Measurements from ENCODE around the gene DDX50.

The DDX50 gene

GRCh38 chr10:68876246-68877138 lies 24.6 kb upstream of the DDX50 start:
- in situ Hi-C loops (cut with HindIII; ENCODE audit: low sequenced_read_pairs) = no loop called here
- H3K4me3 ChIP-seq (ENCODE audit: low read depth, low read length) = no peak overlapping the region
- DNase-seq (ENCODE audit: low read depth, low spot score) = no peak

GRCh38 chr10:68877482-68878110 lies 23.5 kb upstream of the DDX50 start:
- no peak overlapping the region for H3K4me3 ChIP-seq (ENCODE audit: low read depth, low read length)
- in situ Hi-C loops (cut with HindIII; ENCODE audit: low sequenced_read_pairs) = no loop called here
- TF ChIP-seq, protein P1, sequence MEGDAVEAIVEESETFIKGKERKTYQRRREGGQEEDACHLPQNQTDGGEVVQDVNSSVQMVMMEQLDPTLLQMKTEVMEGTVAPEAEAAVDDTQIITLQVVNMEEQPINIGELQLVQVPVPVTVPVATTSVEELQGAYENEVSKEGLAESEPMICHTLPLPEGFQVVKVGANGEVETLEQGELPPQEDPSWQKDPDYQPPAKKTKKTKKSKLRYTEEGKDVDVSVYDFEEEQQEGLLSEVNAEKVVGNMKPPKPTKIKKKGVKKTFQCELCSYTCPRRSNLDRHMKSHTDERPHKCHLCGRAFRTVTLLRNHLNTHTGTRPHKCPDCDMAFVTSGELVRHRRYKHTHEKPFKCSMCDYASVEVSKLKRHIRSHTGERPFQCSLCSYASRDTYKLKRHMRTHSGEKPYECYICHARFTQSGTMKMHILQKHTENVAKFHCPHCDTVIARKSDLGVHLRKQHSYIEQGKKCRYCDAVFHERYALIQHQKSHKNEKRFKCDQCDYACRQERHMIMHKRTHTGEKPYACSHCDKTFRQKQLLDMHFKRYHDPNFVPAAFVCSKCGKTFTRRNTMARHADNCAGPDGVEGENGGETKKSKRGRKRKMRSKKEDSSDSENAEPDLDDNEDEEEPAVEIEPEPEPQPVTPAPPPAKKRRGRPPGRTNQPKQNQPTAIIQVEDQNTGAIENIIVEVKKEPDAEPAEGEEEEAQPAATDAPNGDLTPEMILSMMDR (IDR thresholded peaks at IDR 0.05; ENCODE audit: low read depth, low read length) = no peak
- DNase-seq (ENCODE audit: low read depth, low spot score) = no peak

More at GRCh38 chr10:68876246-68877138, 24.6 kb upstream of the DDX50 start:
- TF ChIP-seq, protein P1 (IDR thresholded peaks at IDR 0.05; ENCODE audit: low read depth, low read length) = no peak

DNA sequence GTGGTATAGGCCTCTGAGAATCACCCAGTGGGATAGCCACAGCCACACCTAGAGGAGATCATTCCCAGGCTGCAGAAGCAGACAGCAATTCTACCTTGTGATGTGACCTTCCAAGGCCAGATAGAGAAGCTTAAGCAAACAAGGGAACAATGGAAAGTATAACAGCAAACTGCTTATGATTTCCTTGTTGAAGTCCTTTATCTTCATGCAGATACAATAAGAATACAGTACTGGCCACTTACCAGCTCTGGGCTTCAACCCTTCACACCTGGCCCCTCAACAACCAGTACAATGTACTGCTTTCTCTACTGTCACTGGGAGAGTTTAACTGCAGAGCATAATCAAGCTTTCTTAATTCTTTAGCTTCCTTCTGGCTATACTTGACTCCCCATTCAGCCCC lies 22.6 kb upstream of the DDX50 start:
- in situ Hi-C loops (cut with HindIII; ENCODE audit: low sequenced_read_pairs) = no loop called here
- no peak for DNase-seq (ENCODE audit: low read depth, low spot score)
- H3K4me3 ChIP-seq (ENCODE audit: low read depth, low read length) = no peak overlapping the region
- TF ChIP-seq, protein P1 (IDR thresholded peaks at IDR 0.05; ENCODE audit: low read depth, low read length) = no peak

- no peak for DNase-seq (ENCODE audit: low read depth, low spot score)
- TF ChIP-seq, protein P1 (IDR thresholded peaks at IDR 0.05; ENCODE audit: low read depth, low read length) = no peak
- H3K4me3 ChIP-seq (ENCODE audit: low read depth, low read length) = no peak overlapping the region
- in situ Hi-C loops (cut with HindIII; ENCODE audit: low sequenced_read_pairs) = no loop called here
Measured at GRCh38 chr10:68879628-68880027, 21.5 kb upstream of the DDX50 start.

GRCh38 chr10:68880181-68880580 lies 20.9 kb upstream of the DDX50 start:
- no peak for DNase-seq (ENCODE audit: low read depth, low spot score)
- in situ Hi-C loops (cut with HindIII; ENCODE audit: low sequenced_read_pairs) = no loop called here
- H3K4me3 ChIP-seq (ENCODE audit: low read depth, low read length) = no peak overlapping the region
- TF ChIP-seq, protein P1 (IDR thresholded peaks at IDR 0.05; ENCODE audit: low read depth, low read length) = no peak

DNA sequence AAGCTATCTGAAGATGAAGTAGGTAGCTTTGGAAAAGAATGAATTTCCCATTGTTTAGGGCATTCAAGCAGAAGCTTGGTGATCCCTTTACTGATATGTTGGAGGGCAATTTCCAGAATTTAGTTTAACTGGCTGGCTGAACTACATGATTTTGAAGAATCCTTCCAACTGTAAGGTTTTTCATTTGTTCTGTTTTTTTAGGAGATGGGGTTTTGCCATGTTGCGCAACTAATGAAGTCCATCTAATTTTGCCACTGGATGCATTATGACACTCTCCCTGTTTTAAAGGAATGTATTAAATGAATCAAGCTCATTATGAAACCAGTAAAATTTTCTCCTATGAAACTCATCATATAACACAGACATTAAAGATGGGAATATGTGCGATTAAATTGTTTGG lies 6.1 kb upstream of the DDX50 start:
- no peak overlapping the region for H3K4me3 ChIP-seq (ENCODE audit: low read depth, low read length)
- in situ Hi-C loops (cut with HindIII; ENCODE audit: low sequenced_read_pairs) = no loop called here
- no peak for DNase-seq (ENCODE audit: low read depth, low spot score)
- TF ChIP-seq, protein P1 (IDR thresholded peaks at IDR 0.05; ENCODE audit: low read depth, low read length) = no peak

All from astrocyte of the spinal cord (primary cell).